GM21447 (cell line): ENCODE data around the gene NBPF9.
"Not testable (repeated sequence)": the region's sequence is repeated elsewhere in the genome, so short reads cannot be mapped to it uniquely, and the experiment has no call there.

Source experiments
- ATAC-seq: cut with Tn5 transposase; IDR thresholded peaks from one replicate; pipeline ENCODE4 v1.9.1; 2021; ENCODE audit not compliant: unreplicated experiment

NBPF9 gene

DNA sequence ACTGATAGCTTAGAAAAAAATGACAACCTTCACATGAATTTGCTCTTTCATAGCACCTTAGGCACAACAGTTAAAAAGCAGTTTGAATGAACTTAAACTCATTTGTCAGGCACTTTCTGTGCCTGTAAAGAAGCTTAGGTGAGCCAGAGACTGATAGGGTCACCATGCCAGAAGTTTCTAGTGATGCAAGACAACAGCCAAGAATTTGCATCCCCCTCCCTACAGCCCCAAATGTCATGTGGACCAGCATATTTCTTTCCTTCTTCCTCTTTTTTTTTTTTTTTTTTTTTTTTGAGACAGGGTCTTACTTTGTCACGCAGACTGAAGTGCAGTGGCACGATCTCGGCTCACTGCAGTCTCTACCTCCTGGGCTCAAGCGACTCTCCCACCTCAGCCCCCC is 89.8 kb downstream of the NBPF9 start:
- ATAC-seq = not testable (repeated sequence)

DNA sequence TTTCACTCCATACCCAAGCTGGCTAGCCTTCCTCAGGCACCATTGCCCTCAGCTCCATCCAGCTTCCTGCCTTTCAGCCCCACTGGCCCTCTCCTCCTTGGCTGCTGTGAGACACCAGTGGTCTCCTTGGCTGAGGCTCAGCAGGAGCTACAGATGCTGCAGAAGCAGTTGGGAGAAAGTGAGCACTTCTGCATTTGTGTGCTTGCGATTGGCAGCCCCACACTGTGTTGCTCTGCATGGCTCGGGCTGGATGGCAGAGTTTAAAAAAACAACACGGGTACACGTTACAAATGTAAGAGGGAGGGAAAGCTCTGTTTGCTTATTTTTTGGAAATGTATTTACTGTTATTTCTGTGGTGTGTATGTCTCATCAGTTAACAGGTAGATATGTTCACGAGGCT is 90.8 kb downstream of the NBPF9 start:
- not testable (repeated sequence) for ATAC-seq

DNA sequence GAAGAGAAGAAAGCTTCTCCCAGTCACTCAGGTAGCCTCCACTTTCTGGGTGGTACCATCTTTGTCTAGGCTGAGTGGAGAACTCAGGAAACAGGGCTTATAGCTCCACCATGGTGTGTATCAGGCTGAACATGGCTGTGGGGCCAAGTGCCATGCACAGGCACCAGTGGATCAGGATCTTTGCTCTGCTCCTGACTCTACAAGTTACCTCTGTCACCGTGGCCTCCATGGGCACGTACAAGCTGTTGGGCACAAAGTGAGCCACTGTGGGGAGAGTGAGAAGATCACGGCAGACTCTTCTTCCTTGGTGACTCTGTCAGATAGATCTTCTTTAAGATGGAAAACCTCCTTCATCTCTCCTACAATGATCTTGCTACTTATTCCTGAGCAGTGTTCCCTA is 93.6 kb downstream of the NBPF9 start:
- not testable (repeated sequence) for ATAC-seq

DNA sequence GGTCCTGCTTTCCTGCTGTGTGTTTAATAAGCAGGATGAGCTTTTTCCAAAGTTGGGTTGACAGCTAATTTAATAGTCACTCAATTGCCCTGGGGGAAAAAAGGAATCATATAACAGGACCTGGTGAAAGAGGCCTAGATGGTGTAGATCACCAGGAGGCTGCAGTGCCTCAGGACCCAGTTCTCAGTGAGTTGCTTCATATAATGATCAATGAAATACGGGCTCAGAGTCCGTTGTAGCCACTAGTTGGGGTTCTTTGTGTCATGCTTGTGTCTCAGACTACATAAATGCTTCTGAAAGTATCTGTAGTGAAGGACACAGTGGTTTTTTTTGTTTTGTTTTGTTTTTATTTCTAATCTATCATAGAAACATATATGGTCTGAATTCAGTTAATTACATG is 94.6 kb downstream of the NBPF9 start:
- not testable (repeated sequence) for ATAC-seq

DNA sequence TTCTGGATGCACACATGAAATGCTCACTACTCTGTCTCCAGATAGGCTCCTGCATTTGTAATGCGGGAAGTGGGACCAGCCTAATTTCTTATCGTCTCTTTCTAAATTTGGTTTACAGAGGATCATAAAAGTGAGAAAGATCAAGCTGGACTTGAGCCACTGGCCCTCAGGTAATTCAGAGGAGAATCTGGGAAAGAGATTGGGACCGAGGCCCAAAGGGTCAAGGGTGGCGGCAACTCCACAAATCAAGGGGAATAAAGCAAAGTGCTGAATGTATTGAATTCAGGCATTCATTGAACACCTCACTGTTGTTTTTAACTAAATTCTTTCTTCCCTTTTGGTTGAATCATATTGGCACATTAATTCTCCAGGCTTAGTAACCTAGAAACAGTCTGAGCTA is 95.0 kb downstream of the NBPF9 start:
- ATAC-seq = not testable (repeated sequence)
